ENCODE data around the gene GALNT7. TPM values are rescaled to one million over a fixed set of nuclear protein-coding genes. Genes with fewer than 3 reads are reported as not detected.

GALNT7 gene
- total and polyA plus RNA-seq, 2 donors (not counting 3 experiments of a cell fraction or from before 2014, with no cell fraction given): 19.6 to 54.6 TPM

- POLR2A ChIA-PET: no interaction called here
- intact Hi-C loops (cut with micrococcal nuclease): no loop called here
- DNase-seq (ENCODE audit: low read depth, low spot score): no peak
- dilution Hi-C loops (cut with MboI; ENCODE audit: extremely low pct_ligation_motif_present, low sequenced_read_pairs): no loop called here
- Histone ChIP-seq H2AFZ (ENCODE audit: low read depth, low read length) (no peak overlapping the region), H3K27ac (ENCODE audit: insufficient read depth, low read depth, low read length) (no peak overlapping the region), H3K4me3 (replicated peaks in 1 of 3; ENCODE audit: insufficient read depth in 1 of 3, low read depth in 1 of 3, low read length in 3 of 3) (no peak overlapping the region), H4K20me1 (replicated peaks; ENCODE audit: control insufficient read depth, extremely low read depth, insufficient read depth, low read length) (no peaks in the 10 kb centered on the region), H3K4me2 (ENCODE audit: insufficient read depth, low read length) (no peak overlapping the region), H3K4me1 (ENCODE audit: control insufficient read depth, extremely low read depth, insufficient read depth, low read length) (peaks cover 4% of the 10 kb centered on the region), H3K79me2 (ENCODE audit: control insufficient read depth, insufficient read depth, low read length) (no peaks in the 10 kb centered on the region), H3K27me3 (ENCODE audit: control insufficient read depth in 2 of 2, insufficient read depth in 2 of 2, low read length in 2 of 2) (no peaks in the 10 kb centered on the region), H3K36me3 (ENCODE audit: control insufficient read depth in 2 of 2, extremely low read depth in 1 of 2, insufficient read depth in 2 of 2, low read length in 2 of 2) (no peaks in the 10 kb centered on the region), H3K9me3 (replicated peaks; ENCODE audit: control insufficient read depth, insufficient read depth, low read length) (no peaks in the 10 kb centered on the region), H3K9me1 (replicated peaks; ENCODE audit: control insufficient read depth, extremely low read depth, insufficient read depth, low read length) (no peaks in the 10 kb centered on the region), H3K9ac (replicated peaks; ENCODE audit: extremely low read depth, insufficient read depth, low read length) (no peak overlapping the region)
- BruUV-seq (replicated peaks): no TSS peak
- no peak for FAIRE-seq
- TF ChIP-seq MAX (IDR thresholded peaks at IDR 0.05; ENCODE audit: insufficient read depth, insufficient read length) (no peak), MYC (IDR thresholded peaks at IDR 0.05; ENCODE audit: low read depth, low read length) (no peak), JUN (IDR thresholded peaks at IDR 0.05; ENCODE audit: borderline replicate concordance, insufficient read depth, insufficient read length, low read depth) (no peak), POLR2A (IDR thresholded peaks at IDR 0.05; ENCODE audit: low read depth, low read length) (no peak), CTCF (IDR thresholded peaks at IDR 0.05; ENCODE audit: extremely low read depth in 1 of 2, insufficient read depth in 1 of 2, low read depth in 1 of 2, low read length in 2 of 2) (no peak), FOS (IDR thresholded peaks at IDR 0.05; ENCODE audit: borderline replicate concordance, insufficient read depth, low read length) (no peak), GATA2 (IDR thresholded peaks at IDR 0.05; ENCODE audit: insufficient read depth, insufficient read length, low read depth, low read length) (no peak), EZH2 (IDR thresholded peaks at IDR 0.05; ENCODE audit: borderline replicate concordance, low read depth, low read length, severe bottlenecking) (no peak), POLR2AphosphoS5 (IDR thresholded peaks at IDR 0.05; ENCODE audit: insufficient read depth, low read depth, low read length) (no peak)
- CTCF ChIA-PET: no interaction called here
Measured at GRCh38 chr4:173151496-173151895, 17.1 kb upstream of the GALNT7 start.

Data from endothelial cell of umbilical vein (primary cell).